Posterior cingulate gyrus (tissue), 11 donors: ENCODE results near the gene COMMD4.
"Not testable (repeated sequence)": the region's sequence is repeated elsewhere in the genome, so short reads cannot be mapped to it uniquely, and the experiment has no call there.

ENCODE experiments used
- DNase-seq, 10 donors: peaks; one replicate each; pipeline versions ENCODE4 v3.0.0 to v3.0.0-alpha.2; 2020 to 2021; ENCODE audit warnings: mixed read lengths in 3 of 10
- intact Hi-C: fragments of 100-400 bp; cut with DNase I; formaldehyde crosslinking; loops from one replicate; pipeline ENCODE4 v1.15.1; 2023

Gene COMMD4

GRCh38 chr15:75367406-75367912, 31.6 kb downstream of the COMMD4 start:
- DNase-seq = no peak
- intact Hi-C loops = loop anchor here (5.0 kb wide), 2 partner anchors 85 to 260 kb away; partner anchors contain the start of genes SIN3A and SNUPN

GRCh38 chr15:75367913-75368688, 32.2 kb downstream of the COMMD4 start, which contains the start of gene MAN2C1:
Gene MAN2C1 (minus strand): TSS chr15:75368607. CDS start chr15:75368583, 24 bp downstream.
- intact Hi-C loops = loop anchor here (5.0 kb wide), 2 partner anchors 84 to 259 kb away; partner anchors contain the start of genes SIN3A and SNUPN
- peak; percentile 80 to 99 (median 93) for DNase-seq

- no peak for DNase-seq
- intact Hi-C loops = loop anchor here (5.0 kb wide), 2 partner anchors 84 to 259 kb away; partner anchors contain the start of genes SIN3A and SNUPN
These were observed 32.9 kb downstream of the COMMD4 start for GRCh38 chr15:75368689-75369239.

GRCh38 chr15:75369897-75370581, 34.2 kb downstream of the COMMD4 start:
- intact Hi-C loops = loop anchor here (5.0 kb wide), 2 partner anchors 82 to 257 kb away; partner anchors contain the start of genes SIN3A and SNUPN
- DNase-seq = no peak

GRCh38 chr15:75371486-75371885, 35.6 kb downstream of the COMMD4 start:
- DNase-seq = no peak
- intact Hi-C loops = no loop called here

- DNase-seq = no peak
These were observed 36.2 kb downstream of the COMMD4 start for GRCh38 chr15:75371901-75372688.

GRCh38 chr15:75380773-75381172, 44.9 kb downstream of the COMMD4 start:
- DNase-seq = no peak
- intact Hi-C loops = no loop called here

More at GRCh38 chr15:75371901-75372688, 36.2 kb downstream of the COMMD4 start:
- intact Hi-C loops = no loop called here

- DNase-seq, intact Hi-C loops: not testable (repeated sequence)
These were observed 48.1 kb downstream of the COMMD4 start for GRCh38 chr15:75383986-75384385.
